H1 (cell line): ENCODE results near the gene GRXCR2. TPM values are rescaled to one million over a fixed set of nuclear protein-coding genes. Genes with fewer than 3 reads are reported as not detected.
"Not testable (repeated sequence)": the region's sequence is repeated elsewhere in the genome, so short reads cannot be mapped to it uniquely, and the experiment has no call there.

Experiments used
- CTCF ChIA-PET: fragments of 300-600 bp; sonication (Branson Sonifier 250); formaldehyde crosslinking; loops from one replicate; lab custom pipeline; 2021; ENCODE audit not compliant: partially characterized antibody; lab: Charles Lee
- POLR2A ChIA-PET: fragments of 300-600 bp; sonication (Branson Sonifier 250); formaldehyde crosslinking; loops from one replicate; lab custom pipeline; 2021; ENCODE audit warnings: inconsistent platforms; ENCODE audit not compliant: partially characterized antibody; lab: Charles Lee
- DNase-seq, 2 experiments: peaks; one replicate each; pipeline versions ENCODE4 v3.0.0 to v3.0.0-alpha.2; 2010 to 2022; ENCODE audit warnings: low spot score in 2 of 2, low read depth in 1 of 2, mixed read lengths in 1 of 2
- FAIRE-seq: peaks from 2 replicates; lab custom pipeline; 2011; peaks lifted over from hg19 to GRCh38; lab: Jason Lieb, UNC
- H2AFZ ChIP-seq: 2 replicates; pipeline ENCODE4 v1.8.1; 2012; ENCODE audit warnings: low read length, inconsistent platforms
- H2AK5ac ChIP-seq: 2 replicates; pipeline ENCODE4 v1.6.1; 2013; ENCODE audit warnings: low read depth, low read length
- H2BK120ac ChIP-seq: replicated peaks from 2 replicates; pipeline ENCODE3; 2013; ENCODE audit warnings: low read depth, low read length, inconsistent platforms
- H2BK12ac ChIP-seq: 2 replicates; pipeline ENCODE4 v1.6.1; 2013; ENCODE audit warnings: low read depth, low read length
- H2BK15ac ChIP-seq: 2 replicates; pipeline ENCODE4 v1.6.1; 2013; ENCODE audit warnings: low read length
- H2BK20ac ChIP-seq: 2 replicates; pipeline ENCODE4 v1.6.1; 2013; ENCODE audit warnings: low read length
- H2BK5ac ChIP-seq: 2 replicates; pipeline ENCODE4 v1.6.1; 2013; ENCODE audit warnings: low read depth, low read length
- H3K14ac ChIP-seq: 2 replicates; pipeline ENCODE4 v1.6.1; 2013; ENCODE audit warnings: inconsistent platforms; ENCODE audit not compliant: insufficient read length
- H3K18ac ChIP-seq: 2 replicates; pipeline ENCODE4 v1.6.1; 2013; ENCODE audit warnings: low read length; ENCODE audit errors: extremely low read depth
- H3K23ac ChIP-seq: 2 replicates; pipeline ENCODE4 v1.6.1; 2013; ENCODE audit warnings: inconsistent platforms; ENCODE audit not compliant: insufficient read length
- H3K23me2 ChIP-seq: 2 replicates; pipeline ENCODE4 v1.6.1; 2013; ENCODE audit warnings: low read depth, low read length
- H3K27ac ChIP-seq: 2 replicates; pipeline ENCODE4 v1.6.1; 2011; ENCODE audit warnings: low read depth, low read length, inconsistent platforms
- H3K27me3 ChIP-seq, 4 experiments: replicated peaks in 1 of 4; 1 replicate in 1 of 4; 2 replicates in 3 of 4; pipeline versions ENCODE4 v1.6.1 to v1.8.1; 2011 to 2013; ENCODE audit warnings: low read length in 3 of 4, mild to moderate bottlenecking in 3 of 4, inconsistent platforms in 2 of 4, mixed read lengths in 2 of 4, moderate library complexity in 1 of 4; ENCODE audit not compliant: control insufficient read depth in 3 of 4, insufficient read depth in 3 of 4; ENCODE audit errors: extremely low read depth in 1 of 4
- H3K36me3 ChIP-seq, 4 experiments: 2 replicates each; pipeline versions ENCODE4 v1.6.1 to v1.8.1; 2011 to 2013; ENCODE audit warnings: mild to moderate bottlenecking in 4 of 4, low read length in 3 of 4, moderate library complexity in 2 of 4, control low read depth in 1 of 4, inconsistent platforms in 1 of 4; ENCODE audit not compliant: insufficient read depth in 4 of 4, control insufficient read depth in 2 of 4
- H3K4ac ChIP-seq: replicated peaks from 2 replicates; pipeline ENCODE3; 2013; ENCODE audit warnings: low read length, low read depth, mixed read lengths, inconsistent platforms; ENCODE audit not compliant: insufficient read length
- H3K4me1 ChIP-seq, 4 experiments: replicated peaks in 1 of 4; 1 replicate in 1 of 4; 2 replicates in 3 of 4; pipeline versions ENCODE4 v1.6.1 to v1.8.1; 2011 to 2013; ENCODE audit warnings: low read length in 3 of 4, inconsistent platforms in 2 of 4, mixed read lengths in 1 of 4; ENCODE audit not compliant: insufficient read depth in 4 of 4, control insufficient read depth in 3 of 4
- H3K4me2 ChIP-seq, 2 experiments: 2 replicates each; pipeline versions ENCODE4 v1.6.1 to v1.8.1; 2011 to 2013; ENCODE audit warnings: low read depth in 2 of 2, low read length in 2 of 2, control low read depth in 1 of 2, inconsistent platforms in 1 of 2, mild to moderate bottlenecking in 1 of 2; ENCODE audit not compliant: insufficient read depth in 1 of 2
- H3K4me3 ChIP-seq, 4 experiments: fragments of 200-600, 300-600 bp in 1 of 4; sonication (generic), shearing (Covaris generic), sonication (Bioruptor Twin) in 1 of 4; 2 replicates each; pipeline versions ENCODE4 v1.5.1 to v1.8.1; 2011 to 2016; ENCODE audit warnings: low read length in 4 of 4, low read depth in 3 of 4, control low read depth in 2 of 4, inconsistent platforms in 2 of 4, mild to moderate bottlenecking in 2 of 4, mixed read lengths in 1 of 4, moderate library complexity in 1 of 4; ENCODE audit not compliant: insufficient read depth in 2 of 4; ENCODE audit errors: extremely low read depth in 1 of 4
- H3K56ac ChIP-seq: replicated peaks from 2 replicates; pipeline ENCODE3; 2013; ENCODE audit warnings: low read depth, mild to moderate bottlenecking, mixed read lengths, low read length, inconsistent platforms; ENCODE audit not compliant: insufficient read length
- H3K79me1 ChIP-seq: 2 replicates; pipeline ENCODE4 v1.6.1; 2013; ENCODE audit warnings: low read depth, low read length, control low read depth
- H3K79me2 ChIP-seq, 2 experiments: 2 replicates each; pipeline versions ENCODE4 v1.6.1 to v1.8.1; 2012 to 2013; ENCODE audit warnings: low read length in 2 of 2, mild to moderate bottlenecking in 2 of 2, inconsistent platforms in 1 of 2; ENCODE audit not compliant: insufficient read depth in 2 of 2, control insufficient read depth in 1 of 2
- H3K9ac ChIP-seq, 4 experiments: replicated peaks in 1 of 4; 1 replicate in 1 of 4; 2 replicates in 3 of 4; pipeline versions ENCODE4 v1.6.1 to v1.8.1; 2011 to 2013; ENCODE audit warnings: low read depth in 3 of 4, low read length in 3 of 4, control low read depth in 2 of 4, mild to moderate bottlenecking in 2 of 4, moderate library complexity in 2 of 4, inconsistent platforms in 1 of 4; ENCODE audit errors: extremely low read depth in 1 of 4
- H3K9me3 ChIP-seq, 2 experiments: 2 replicates each; pipeline versions ENCODE4 v1.6.1 to v1.8.1; 2012 to 2013; ENCODE audit warnings: mild to moderate bottlenecking in 2 of 2, moderate library complexity in 2 of 2, control low read depth in 1 of 2, inconsistent platforms in 1 of 2, low read depth in 1 of 2, low read length in 1 of 2, mixed read lengths in 1 of 2; ENCODE audit not compliant: insufficient read depth in 2 of 2
- H4K20me1 ChIP-seq, 2 experiments: replicated peaks in 1 of 2; 2 replicates each; pipeline versions ENCODE3 to v1.8.1; 2011 to 2013; ENCODE audit warnings: inconsistent platforms in 2 of 2, low read length in 2 of 2, mild to moderate bottlenecking in 1 of 2; ENCODE audit not compliant: insufficient read depth in 2 of 2, control insufficient read depth in 1 of 2
- H4K5ac ChIP-seq: 2 replicates; pipeline ENCODE4 v1.6.1; 2013; ENCODE audit warnings: low read length, low read depth, mixed read lengths, inconsistent platforms; ENCODE audit not compliant: insufficient read length
- H4K8ac ChIP-seq: 2 replicates; pipeline ENCODE4 v1.8.0; 2013; ENCODE audit warnings: mild to moderate bottlenecking, moderate library complexity, low read length, inconsistent platforms; ENCODE audit not compliant: insufficient read depth; ENCODE audit errors: extremely low read depth
- H4K91ac ChIP-seq: replicated peaks from 2 replicates; pipeline ENCODE3; 2013; ENCODE audit warnings: low read length, mixed read lengths, inconsistent platforms; ENCODE audit not compliant: insufficient read length
- whole genome bisulfite sequencing, 2 experiments: shearing (Covaris generic) in 1 of 2; methylation state at CpG; one replicate each; pipeline versions ENCODE4 v1.1.6 to v1.1.7; 2013 to 2015; ENCODE audit warnings: low lambda C conversion rate in 2 of 2, mixed read lengths in 2 of 2, inconsistent platforms in 1 of 2, low coverage in 1 of 2, missing lambda C conversion rate in 1 of 2; ENCODE audit not compliant: insufficient replicate concordance in 2 of 2, insufficient coverage in 1 of 2, insufficient read length in 1 of 2; ENCODE audit errors: extremely low coverage in 1 of 2, missing lambda C conversion rate in 1 of 2; 5-methylcytosine and 5-hydroxymethylcytosine counted together
- polyA plus RNA-seq, 7 experiments: library from polyadenylated mRNA; depleted of rRNA in 3 of 7; stranded (reverse) in 5 of 7; unstranded in 2 of 7; fragments of >200 nt in 5 of 7; fragments of 200-250 nt in 2 of 7; gene quantifications; 1 replicate in 5 of 7; 2 replicates in 1 of 7; 4 replicates in 1 of 7; pipeline versions ENCODE4 v1.2.1 to v1.2.3, GENCODE V29; 2011 to 2013; ENCODE audit warnings: missing spikeins in 2 of 7, mixed read lengths in 2 of 7
- total RNA-seq: library from RNA; stranded (reverse); fragmentation: NEBNext Ultra II Directional; extraction: Animal tissue kit (Norgen Biotek cat#: 25700); gene quantifications from 2 replicates; pipeline ENCODE4 v1.2.1, GENCODE V29; 2021

GRXCR2 gene
- total and polyA plus RNA-seq, 2 of the 8 experiments (the other 6 are each of a cell fraction or from before 2014, with no cell fraction given): not detected

DNA sequence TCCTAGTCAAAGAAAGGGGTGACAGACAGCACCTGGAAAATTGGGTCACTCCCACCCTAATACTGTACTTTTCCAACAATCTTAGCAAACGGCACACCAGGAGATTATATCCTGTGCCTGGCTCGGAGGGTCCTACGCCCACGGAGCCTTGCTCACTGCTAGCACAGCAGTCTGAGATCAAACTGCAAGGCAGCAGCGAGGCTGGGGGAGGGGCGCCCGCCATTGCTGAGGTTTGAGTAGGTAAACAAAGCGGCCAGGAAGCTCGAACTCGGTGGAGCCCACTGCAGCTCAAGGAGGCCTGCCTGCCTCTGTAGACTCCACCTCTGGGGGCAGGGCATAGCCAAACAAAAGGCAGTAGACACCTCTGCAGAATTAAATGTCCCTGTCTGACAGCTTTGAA is 18.6 kb upstream of the GRXCR2 start:
- H2BK120ac ChIP-seq, H4K91ac ChIP-seq, H3K4me2 ChIP-seq, H3K36me3 ChIP-seq, H4K20me1 ChIP-seq, H2BK20ac ChIP-seq, H3K79me2 ChIP-seq, H2BK5ac ChIP-seq, H3K4me3 ChIP-seq, H2BK12ac ChIP-seq, H3K9ac ChIP-seq, H2AK5ac ChIP-seq, H3K27me3 ChIP-seq, H2BK15ac ChIP-seq, H3K56ac ChIP-seq, H3K14ac ChIP-seq, H3K23me2 ChIP-seq, H3K9me3 ChIP-seq, H4K5ac ChIP-seq, H3K27ac ChIP-seq, DNase-seq, H3K4me1 ChIP-seq, FAIRE-seq, H3K23ac ChIP-seq, H4K8ac ChIP-seq, H3K4ac ChIP-seq, H2AFZ ChIP-seq, POLR2A ChIA-PET, H3K79me1 ChIP-seq, H3K18ac ChIP-seq: not testable (repeated sequence)
- 93% methylated on average over 10 of the region's 10 CpGs; no CpG with 5 or more reads in 1 of the 2 experiments for WGBS, 2 experiments
- CTCF ChIA-PET: interaction anchor here (0.7 to 1.0 kb wide), 2 partner anchors 13 to 17 kb away, joined by 3 read pairs; no protein-coding TSS in a partner anchor
